Epithelial cell of proximal tubule (primary cell): Measurements from ENCODE around the gene KIAA1671. TPM values are rescaled to one million over a fixed set of nuclear protein-coding genes. Genes with fewer than 3 reads are reported as not detected.

Experiments
- DNase-seq: peaks from one replicate; pipeline ENCODE4 v3.0.0-alpha.2; 2011; ENCODE audit warnings: low read depth
- H3K4me3 ChIP-seq: 2 replicates; pipeline ENCODE4 v1.5.1; 2011; ENCODE audit warnings: low read depth, mild to moderate bottlenecking, low read length
- CTCF ChIP-seq: conservative IDR thresholded peaks from 2 replicates; pipeline ENCODE4 v1.5.1; 2012; ENCODE audit warnings: low read depth, mild to moderate bottlenecking, low read length
- total RNA-seq: library from RNA; depleted of rRNA; stranded (reverse); fragments of >200 nt; gene quantifications from 2 replicates; pipeline ENCODE4 v1.2.3, GENCODE V29; 2015

Gene KIAA1671
- total RNA-seq, 1 donor from 2014 or later = 14.1 TPM

- TF ChIP-seq CTCF = no peak
- H3K4me3 ChIP-seq = no peak overlapping the region
- no peak for DNase-seq
These were observed 215.5 kb downstream of the KIAA1671 start for GRCh38 chr22:25167834-25168601.

GRCh38 chr22:25169278-25170031, 216.9 kb downstream of the KIAA1671 start:
- TF ChIP-seq CTCF = no peak
- H3K4me3 ChIP-seq = no peak overlapping the region
- no peak for DNase-seq

DNA sequence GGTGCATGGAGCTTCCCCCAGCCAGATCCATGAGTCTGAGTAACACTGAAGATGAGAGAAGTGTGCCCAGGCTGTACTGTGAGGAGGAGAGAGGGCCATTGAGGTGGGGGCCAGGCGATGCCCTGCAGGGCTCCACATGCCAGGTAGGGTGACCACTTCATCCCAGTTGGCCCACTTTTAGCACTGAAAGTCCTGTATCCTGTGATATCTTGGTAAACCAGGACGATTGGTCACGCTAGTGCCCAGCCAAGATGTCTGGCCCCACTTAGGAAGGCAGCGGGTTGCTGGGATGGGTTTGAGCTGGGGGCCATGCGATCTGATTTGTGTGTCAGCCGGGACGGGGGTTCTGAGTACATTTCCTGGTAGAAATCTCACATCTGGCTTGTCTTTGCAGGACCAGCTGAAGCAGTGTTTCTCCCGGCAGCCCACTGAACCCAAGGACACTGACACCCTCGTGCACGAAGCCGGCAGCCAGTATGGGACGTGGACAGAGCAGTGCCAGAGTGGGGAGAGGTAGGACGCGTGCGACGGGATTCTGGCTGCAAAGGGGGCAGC, 218.0 kb downstream of the KIAA1671 start:
- H3K4me3 ChIP-seq = no peak overlapping the region
- TF ChIP-seq CTCF = no peak
- DNase-seq = no peak

DNA sequence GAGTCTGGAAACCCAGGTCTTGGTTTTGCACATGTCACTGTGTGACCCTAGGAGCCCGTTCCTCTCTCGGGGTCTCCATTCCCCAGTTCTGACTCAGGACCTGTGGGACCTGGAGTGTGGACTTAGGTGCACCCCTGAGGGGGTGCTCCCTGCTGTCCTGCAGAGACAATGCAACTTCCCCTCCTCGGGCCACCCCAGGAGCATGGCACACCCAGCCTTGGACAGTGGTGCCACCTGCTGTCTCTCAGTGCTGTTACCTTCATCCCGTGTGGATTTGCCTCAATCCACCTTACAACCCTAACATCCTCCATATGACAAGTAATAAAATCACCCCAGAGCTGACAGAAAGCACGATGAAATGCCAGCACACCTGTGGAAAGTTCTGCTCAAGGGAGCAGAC, 219.6 kb downstream of the KIAA1671 start:
- TF ChIP-seq CTCF = peak; percentile 78
- DNase-seq = no peak

GRCh38 chr22:25174156-25174887, 221.8 kb downstream of the KIAA1671 start:
- no peak overlapping the region for H3K4me3 ChIP-seq
- no peak for DNase-seq
- TF ChIP-seq CTCF = no peak

More for the DNA sequence above, 219.6 kb downstream of the KIAA1671 start:
- H3K4me3 ChIP-seq = no peak overlapping the region

DNA sequence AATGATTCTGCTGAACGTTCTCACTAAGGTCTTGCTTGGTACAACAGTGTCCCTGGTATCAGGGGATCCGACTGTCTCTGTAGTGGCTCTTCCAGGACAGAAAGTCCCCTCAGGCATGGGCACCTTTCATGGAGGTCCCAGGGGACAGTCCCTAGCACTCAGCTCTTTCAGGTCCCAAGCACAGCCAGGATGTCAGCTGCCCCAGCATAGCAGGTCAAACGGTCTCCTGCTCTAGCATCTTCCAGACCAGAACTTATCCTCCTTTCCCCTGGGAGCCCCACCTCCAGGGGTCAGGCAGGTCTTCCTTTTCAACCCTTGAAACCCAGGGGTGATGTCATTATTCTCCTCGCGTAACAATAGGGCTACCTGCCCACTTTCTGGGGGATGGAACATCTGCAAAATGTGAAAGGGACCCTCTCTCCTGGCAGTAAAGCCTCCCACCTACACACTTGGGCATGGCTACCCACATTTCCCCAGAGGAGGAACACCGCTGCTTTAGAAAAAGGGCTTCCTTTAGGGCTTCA, 222.4 kb downstream of the KIAA1671 start:
- DNase-seq = no peak
- no peak for TF ChIP-seq CTCF
- H3K4me3 ChIP-seq = no peak overlapping the region
